NCI-H187 (cell line): Measurements from ENCODE around the gene MICALL2.

Source experiments
- DNase-seq, 2 experiments: peaks; one replicate each; lab custom pipeline; 2025; lab: John Stamatoyannopoulos, UW

MICALL2 gene

DNA sequence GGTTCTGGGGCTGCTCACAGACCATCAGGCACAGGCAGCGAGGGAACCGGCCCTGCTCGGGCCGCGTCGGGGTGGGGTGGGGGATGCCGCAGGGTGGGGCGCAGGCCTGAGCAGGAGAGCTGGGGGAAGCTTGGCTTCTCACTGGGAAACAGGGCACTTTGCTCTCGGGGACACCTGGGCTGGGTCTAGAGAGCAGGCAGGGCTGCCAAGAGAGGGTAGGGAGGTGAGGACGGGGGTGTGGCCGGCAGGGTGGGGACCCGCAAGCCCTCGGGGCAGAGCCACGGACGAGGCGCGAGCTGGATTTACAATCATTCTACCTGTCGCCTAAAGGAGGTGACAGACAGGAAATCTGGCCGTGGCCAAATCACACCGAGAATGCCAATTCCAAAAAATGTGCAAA, 33.9 kb upstream of the MICALL2 start:
- DNase-seq = no peak

DNA sequence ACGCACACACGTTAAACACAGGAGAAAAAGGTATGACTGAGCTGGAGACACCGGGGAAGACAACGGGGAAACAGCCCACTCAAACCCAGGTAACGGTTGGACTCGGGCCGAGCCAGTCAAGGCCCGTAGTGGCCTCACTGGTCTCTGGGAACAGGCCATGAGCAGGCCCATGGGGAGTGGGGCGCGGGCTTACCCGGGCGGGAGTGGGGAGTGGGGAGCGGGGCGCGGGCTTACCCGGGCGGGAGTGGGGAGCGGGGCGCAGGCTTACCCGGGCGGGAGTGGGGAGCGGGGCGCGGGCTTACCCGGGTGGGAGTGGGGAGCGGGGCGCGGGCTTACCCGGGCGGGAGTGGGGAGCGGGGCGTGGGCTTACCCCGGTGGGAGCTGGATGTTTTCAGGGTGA, 33.4 kb upstream of the MICALL2 start:
- DNase-seq = no peak

DNA sequence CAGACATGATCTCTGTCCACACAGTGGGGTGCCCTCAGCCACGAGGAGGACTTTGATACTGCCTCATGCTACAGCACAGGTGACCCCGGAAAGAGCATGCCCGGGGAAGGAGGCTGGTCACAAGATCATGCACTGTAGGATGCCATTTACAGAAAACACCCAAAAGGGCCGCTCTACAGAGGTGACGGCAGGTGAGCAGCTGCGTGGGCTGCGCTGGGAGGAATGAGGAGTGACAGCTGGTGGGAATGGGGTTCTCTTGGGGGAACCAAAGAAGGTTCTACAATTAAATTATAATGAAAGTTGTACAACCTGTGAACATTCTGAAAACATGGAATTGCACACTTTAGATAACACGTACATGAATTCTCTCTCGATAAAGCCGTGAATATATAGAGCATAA, 33.0 kb upstream of the MICALL2 start:
- no peak for DNase-seq

DNA sequence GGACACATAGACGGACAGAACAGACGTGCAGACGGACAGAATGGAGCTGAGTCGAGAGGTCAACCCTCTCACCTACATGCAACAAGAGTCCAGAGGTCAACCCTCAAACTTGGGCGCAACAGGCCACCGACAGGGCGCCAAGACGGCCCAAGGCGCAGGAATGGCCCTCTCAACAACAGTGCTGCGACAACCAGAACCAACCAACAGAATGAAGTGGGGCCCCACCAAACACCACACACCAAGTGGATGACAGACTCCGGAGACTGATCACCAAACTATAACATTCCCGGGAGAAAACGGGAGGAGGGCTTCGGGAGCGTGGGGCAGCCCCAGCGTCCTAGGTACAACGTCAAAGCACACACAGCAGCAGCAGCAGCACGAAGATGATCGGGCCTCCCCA, 31.6 kb upstream of the MICALL2 start:
- no peak for DNase-seq

DNA sequence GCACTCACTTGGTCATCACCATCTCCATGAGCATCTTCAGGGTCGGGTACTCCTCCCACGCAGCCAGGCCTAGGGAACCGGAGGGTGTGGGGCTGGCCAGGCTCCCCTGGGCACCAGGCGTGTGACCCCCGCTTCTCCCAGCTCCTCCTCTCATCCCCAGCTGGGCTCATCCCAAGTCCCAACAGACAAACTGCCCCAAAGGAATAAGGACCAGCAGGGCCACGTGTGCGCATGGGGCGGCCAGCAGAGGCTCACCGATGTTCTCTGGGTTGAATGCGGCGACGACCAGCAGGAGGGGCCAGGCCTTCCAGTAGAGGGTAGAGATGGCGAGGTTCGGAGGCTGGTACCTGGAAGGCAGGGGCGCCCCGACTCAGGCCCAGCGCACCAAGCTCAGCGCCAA, 30.1 kb upstream of the MICALL2 start:
- no peak for DNase-seq

DNA sequence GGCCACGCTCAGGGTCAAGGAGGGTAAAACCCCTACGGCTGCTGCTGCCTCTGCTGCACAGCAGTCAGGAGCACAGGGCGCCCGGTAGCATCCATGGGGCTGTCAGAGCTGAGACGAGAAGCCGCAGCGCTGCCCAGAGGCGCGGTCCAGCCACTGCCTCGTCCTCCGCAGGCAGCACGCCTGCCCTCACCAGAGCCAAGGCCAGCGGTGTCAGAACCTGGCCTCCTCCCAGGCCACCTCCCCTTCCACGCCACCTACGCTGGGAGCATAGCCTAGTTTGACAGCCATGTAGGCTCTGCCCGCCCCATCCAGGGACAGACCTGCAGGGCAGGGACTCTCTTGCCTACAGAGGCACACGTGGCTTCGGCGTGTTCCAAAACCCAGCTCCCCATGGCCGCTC, 28.7 kb upstream of the MICALL2 start:
- no peak for DNase-seq

DNA sequence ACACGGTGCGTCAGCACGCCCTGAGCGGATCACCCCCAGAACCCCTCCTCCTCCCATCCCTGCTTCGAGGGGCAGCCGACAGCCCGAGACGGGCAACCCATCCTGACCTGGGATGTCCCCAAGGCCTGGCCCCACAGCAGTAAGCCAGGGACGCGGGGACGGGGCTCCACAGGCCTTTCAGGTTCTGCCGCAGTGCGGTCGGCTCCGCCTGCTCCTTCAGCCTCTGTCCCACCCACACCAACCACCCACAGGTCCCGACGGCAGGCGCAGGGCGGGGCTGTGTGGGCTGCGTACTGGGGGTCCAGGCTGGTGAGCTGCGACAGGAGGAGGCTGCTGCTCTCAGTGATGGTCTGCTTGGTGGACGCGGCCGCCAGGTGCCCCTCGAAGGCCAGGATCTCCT, 28.2 kb upstream of the MICALL2 start:
- no peak for DNase-seq

DNA sequence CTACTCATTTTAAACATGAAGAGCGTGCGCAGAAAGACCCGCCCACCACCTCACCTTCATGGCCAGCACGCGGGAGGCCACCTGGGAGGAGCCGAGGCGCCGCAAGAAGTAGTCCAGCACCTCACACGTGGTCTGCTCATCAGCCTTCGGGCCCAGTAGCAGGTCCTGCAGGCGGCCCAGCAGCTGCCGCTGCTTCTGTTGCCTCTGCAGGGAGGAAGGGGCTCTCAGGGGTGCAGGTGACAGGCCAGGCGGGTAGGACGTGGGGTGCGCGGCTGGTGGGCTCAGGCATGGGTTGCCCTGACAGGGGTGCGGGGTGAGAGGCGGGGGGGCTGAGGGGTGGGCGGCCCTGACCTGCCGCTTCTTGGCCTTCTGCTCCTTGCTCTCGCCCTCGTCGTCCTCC, 27.3 kb upstream of the MICALL2 start:
- DNase-seq = no peak

DNA sequence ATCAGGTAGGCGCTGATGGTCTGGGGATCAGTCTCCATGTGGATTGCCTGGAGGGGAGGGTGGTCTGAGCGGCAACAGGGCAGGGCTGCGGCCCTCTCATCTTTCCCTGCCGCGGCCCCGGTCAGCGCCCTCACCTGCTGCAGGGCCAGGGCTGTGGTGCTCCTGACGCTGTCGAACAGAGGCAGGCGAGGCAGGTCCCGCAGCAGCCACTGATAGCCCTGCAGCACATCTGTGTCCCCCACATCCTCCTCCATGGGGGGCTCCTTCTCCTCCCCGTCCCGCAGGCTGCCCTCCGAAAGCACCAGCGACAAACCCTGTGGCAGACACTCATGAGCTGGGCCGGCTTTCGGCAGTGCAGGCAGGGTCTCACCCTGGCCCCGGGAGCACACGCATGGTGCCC, 25.9 kb upstream of the MICALL2 start:
- no peak for DNase-seq

DNA sequence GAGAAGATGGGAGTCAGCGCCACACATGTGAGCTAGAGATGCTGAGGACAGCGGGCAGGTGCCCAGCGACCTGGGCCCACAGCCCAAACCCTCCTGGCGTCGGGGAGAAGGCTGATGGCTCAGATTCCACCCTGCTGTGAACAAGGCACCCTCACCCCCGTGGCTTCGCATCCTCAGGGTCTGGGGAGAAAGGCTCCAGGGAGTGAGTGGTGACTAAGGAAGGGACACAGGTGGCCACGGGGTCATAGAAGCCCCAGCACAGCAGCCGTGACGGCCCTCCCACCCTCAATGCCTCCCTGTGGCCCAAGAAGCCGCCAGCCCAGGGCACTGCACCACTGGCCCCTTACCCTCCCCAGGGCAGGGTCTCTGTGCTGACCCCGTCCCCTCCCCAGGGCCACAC, 25.3 kb upstream of the MICALL2 start:
- DNase-seq = no peak

DNA sequence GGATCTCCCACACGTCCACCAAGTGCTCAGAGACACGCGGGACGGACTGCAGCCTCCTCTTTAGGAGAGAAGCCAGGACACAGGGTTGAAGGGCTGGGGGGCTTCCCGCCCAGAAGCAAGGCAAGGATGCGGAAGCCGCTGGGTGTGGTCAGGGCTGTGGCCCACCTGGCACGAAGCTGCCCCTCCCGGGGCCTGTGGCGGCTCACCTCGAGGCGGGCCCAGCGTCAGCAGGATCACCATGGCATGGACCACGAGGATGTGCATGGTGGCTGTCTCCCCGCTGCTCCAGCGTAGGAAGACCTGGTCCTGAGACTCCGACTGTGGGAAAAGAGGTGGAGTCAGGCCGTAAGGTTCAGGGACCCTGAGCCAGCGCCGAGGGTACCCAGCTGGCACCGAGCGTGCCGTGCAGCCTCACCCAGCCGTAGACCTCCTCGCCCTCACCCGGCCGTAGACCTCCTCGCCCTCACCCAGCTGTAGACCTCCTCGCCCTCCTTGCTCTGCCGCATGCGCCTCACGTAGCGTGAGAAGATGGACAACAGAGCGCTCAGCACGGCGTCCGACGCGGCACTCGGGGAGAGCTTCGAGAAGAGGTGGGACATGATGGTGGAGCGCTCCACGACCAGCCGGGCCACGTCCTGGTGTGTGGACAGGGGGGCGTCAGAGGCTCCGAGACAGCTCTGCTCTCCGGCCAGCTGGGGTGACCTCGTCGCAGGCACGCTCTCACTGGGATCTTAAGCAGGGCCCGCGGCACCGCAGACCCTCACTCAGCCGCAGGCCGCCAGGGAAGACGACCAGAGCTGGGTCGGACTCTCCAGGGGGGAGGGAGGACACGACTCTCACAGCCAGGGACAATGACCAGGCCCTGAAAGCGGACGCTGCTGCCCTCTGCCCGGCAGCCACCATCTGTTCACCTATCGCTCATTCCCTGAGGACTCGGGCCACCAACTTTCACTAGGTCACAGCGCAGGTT, 24.6 kb upstream of the MICALL2 start:
- DNase-seq = no peak

DNA sequence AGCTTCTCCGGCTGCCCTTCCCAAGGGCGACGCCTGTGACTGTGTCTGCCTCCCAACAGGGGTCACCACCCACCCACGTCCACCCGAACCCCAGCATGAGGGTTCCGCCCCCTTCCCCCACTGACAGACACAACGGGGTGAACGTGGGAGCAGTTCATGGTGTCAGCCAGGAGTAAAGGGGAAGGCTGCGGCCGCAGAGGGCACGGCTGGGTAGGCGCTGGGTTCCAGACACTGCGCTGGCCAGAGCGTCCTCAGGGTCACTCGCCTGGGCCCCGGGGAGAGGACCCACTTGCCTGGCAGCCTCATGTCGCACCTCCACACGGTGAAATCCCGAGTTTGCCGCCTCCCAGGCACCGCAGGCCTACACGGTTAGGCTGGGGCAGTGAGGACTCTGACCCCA, 23.8 kb upstream of the MICALL2 start:
- DNase-seq = no peak

DNA sequence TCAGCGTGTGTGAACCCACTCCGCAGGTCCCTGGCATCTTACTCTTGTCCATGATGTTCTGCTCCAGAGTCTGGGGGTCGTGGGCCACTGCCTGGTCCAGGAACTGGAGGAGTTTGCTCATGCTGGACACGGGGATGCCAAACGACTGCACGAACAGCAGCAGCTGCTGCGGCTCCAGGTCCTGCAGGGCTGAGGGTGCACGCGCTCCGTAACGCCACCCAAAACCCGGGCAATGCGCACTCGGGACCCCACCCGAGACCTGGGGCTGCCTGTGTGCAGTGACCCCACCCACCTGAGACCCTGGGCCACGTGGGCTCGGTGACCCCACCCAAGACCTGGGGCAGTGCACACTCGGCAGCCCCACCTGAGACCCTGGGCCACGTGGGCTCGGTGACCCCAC, 22.0 kb upstream of the MICALL2 start:
- no peak for DNase-seq

DNA sequence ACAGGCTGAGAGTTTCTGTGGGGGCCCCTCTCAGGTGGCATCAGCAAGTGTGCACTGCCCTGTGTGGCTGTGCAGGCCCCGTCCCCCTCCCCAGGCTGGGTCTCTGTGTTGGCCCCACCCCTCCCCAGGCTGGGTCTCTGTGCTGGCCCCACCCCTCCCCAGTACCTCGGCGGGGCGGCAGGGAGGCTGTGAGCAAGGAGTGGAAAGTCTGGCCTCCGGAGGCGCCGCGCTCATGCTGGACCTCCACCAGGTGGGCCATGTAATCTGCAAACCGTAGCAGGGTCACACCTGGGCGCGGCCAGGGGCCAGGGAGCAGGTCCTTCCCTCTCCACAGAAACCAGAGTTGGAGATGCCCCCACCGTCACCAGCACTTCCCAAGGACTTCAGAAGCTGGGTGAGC, 21.4 kb upstream of the MICALL2 start:
- DNase-seq = no peak

DNA sequence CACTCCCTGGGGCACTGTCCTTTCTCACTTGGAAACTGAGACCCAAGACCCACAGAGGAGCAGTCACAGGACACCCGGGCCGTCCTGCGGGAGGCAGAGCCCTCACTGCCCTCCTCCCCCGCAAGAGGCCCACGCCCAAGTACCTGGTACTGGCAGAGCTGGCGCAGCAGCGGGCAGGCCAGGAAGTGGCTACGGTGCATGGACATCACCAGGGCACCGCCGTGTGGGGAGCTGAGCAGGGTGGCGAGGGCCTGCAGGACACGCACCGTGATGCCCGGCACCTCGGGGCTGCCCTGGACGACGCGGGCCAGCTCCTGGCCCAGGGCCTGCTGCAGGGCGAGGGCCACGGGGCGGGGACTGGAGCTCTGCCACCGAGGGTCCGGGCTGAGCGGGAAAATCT, 20.0 kb upstream of the MICALL2 start:
- no peak for DNase-seq

DNA sequence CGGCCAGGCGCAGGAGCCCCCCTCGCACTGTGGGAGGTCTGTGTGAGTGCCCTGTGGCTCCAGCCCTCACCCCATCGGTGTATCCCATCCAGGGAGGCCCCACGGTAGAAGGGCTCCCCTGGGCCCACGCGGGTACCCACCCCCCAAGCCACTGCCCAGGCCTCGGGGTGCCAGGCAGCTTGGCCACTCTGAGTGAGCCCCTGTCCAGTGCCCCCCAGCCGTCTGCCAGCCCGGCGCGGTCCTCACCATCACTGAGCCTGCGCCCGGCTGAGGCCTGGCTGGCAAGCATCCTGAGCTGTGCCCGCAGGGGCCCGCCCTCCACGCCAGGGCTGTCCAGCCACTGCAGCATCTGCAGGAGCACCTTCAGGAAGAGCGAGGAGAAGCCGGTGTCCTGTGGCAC, 19.2 kb upstream of the MICALL2 start:
- DNase-seq = no peak

DNA sequence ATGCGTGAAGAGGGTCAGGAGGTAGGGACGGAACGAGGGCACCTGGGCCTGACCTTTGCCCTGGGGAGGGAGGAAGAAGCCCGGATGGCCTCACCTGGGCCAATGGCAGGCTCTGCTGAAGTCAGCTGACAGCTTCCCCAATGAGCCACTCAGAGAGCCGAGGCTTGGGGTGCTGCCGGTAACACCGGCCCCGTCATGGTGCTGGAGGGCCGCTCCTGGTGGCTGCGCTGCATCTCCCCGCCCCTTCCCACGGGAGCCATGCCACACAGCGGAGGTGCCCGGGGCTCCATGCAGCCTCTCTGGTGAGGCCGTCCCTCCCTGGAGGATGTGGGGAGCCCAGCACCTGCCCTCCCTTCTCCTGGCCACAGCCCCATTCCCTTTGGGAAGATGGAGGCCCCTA, 17.6 kb upstream of the MICALL2 start:
- no peak for DNase-seq

DNA sequence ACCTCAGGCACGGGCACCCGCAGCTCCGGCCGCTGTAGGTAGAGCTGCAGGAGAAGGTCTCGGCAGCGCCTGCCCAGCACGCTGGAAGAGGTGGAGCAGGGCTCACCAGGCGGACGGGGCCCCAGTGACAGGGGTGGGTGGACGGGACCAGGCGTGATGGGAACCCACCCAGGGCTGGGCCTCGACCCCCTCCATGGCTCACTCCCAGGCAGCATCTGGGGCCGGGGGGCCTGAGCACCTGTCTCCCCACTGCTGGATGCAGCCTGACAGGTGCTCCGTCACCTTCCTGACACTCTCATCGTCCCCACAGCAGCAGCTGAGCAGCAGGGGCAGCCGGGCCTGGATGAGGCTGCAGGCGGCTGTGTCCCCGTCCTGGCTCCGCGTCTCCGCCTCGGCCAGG, 16.7 kb upstream of the MICALL2 start:
- DNase-seq = no peak

DNA sequence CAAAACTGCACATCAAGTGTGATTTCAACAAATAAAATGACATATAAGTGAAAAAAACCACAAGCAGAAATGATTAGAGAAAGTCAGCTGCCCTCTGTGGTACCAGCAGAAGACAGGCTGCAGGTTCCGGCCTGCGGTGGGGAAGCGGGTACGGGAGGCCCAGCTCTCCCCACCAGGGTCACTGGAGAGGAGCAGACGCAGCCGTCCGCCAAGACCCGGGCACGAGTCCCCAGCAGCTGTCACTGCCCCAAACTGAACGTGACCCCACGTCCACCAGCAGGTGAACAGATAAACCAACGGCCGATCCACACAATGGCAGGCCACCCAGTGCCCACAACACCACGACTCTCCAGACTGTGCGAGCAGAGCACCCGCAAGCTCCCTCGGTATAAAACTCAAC, 16.1 kb upstream of the MICALL2 start:
- DNase-seq = no peak

DNA sequence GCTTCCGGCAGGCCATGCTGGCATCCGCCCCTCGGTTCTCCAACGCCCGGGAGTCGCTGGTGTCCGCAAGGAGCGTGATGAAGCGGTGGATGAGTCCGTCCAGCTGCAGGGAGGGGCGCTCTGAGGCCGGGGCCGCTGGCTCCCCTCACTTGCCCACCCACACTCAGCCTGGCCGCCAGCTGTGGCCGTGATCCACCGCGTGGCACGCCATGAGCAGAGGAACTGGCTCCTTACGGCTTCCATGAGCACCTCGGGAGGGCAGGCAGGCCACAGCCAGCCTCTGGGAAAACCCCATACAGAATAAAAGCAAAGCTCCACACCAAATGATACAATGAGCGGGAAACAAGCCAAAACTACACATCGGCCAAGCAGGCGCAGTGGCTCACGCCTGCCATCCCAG, 15.5 kb upstream of the MICALL2 start:
- DNase-seq = no peak

DNA sequence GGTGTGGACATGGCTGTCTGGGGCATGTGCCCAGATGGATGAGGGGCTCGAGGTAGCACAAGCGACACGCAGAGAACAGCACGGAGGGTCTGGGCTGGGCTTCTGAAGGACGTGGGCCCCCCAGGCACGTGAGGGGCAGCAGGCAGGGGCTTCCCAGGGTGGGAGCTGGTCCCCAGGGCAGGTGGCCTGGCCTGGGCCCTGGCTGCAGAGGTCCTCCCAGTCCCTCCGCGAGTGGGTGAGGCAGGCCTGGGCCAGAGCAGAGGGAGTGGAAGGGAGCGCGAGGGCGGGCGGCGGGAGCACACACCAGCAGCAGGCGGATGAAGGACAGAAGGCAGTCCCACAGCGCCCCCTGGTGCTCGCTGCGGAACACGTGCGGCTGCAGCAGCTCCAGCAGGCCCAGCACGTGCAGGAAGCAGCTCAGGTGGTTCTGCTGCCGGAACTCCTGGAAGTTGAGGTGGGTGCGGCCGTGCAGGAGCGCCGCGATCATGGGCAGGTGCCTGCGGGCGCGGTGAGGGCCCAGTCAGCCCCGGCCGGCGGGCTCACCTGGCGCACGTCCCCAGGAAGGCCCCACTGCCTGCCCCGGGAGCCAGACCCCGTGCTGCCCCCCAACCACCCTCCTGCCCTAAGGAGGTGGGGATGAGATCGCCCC, 14.7 kb upstream of the MICALL2 start:
- peak; percentile 20 to 67 for DNase-seq

DNA sequence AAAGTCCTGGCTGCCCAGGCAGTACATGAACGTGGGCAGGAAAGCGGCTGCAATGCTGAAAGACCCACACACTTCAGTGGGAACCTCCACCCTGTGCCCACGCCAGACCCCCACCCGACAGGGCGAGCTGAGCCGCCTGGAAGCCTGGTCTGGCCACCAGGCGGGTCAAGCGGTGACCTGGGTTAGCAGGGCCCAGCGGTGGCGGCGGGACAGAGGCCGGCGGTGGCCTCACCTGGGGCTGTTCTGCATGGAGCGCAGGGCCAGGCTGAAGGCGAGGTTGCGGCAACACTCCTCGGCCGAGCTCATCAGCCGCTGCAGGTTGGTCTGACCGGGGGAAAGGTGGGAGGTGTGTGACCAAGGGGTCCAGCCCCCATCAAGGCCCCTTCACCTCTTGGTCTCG, 11.6 kb upstream of the MICALL2 start:
- no peak for DNase-seq

DNA sequence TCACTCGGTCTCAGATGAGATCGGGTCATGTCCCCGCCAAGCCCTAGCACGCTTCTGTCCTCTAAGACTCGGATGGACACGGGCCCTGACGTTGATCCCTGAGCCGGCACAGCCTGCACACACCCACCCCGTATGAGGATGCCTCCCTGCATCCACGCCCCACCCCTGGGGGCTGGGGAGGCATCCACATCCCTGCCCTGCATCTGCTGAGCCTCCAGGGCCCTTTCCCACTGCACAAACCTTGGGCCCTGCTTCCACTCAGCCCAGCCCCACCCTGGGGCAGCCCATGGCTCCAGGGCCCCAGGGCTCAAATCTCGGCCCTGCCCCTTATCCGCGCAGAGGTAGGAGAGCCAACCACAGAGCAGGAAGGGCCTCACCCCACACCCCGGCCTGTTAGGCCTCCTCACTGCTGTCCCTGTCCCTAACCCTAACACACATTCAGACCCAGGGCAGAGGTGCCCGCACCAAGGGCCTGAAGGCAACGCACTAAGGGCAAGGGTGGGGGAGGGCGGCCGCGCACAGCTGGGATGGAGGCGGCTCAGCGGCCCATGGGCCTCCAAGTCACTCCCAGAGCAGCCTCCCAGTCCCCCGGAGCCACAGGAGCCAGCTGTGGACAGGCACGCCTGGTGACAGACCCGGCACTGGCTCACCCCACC, 9.5 kb upstream of the MICALL2 start:
- DNase-seq = no peak
